Loucy (cell line): ENCODE measurements around the gene KARS1.

ENCODE experiments used
- EZH2phosphoT487 ChIP-seq: fragments of 200-600 bp; IDR thresholded peaks from 2 replicates; pipeline ENCODE4 v1.6.1; 2018; ENCODE audit warnings: antibody characterized with exemption, mild to moderate bottlenecking, moderate library complexity, borderline replicate concordance
- TF ChIP-seq, protein P1 (sequence below): fragments of 200-600 bp; sonication (generic); conservative IDR thresholded peaks from 2 replicates; pipeline ENCODE4 v1.5.1; 2014; ENCODE audit warnings: mild to moderate bottlenecking, antibody characterized with exemption, low read length

DNA sequence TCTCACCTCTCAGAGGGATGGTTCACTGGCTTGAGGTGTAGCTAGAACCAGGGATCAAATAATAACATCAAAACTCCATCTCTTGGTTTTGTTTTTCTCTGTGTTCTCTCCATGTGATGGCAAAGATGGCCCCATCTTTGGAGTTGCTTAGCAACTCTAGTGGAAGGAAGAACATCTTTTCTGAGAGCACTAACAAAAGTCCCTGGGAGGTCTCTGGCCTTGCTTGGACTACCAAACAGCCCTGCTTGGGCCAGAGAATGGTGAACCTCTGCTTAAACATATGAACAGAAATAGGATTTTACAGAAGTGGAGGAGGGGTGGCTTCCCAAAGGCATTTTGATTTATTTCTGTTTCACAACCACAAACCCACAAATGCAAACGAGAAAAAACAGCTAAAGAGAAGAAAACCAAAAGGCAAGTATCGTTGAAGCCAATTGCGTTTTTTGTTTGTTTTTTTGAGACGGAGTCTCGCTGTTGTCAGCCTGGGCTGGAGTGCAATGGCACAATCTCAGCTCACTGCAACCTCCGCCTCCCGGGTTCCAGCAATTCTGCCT is 68.1 kb downstream of the KARS1 start:
- TF ChIP-seq, protein P1, sequence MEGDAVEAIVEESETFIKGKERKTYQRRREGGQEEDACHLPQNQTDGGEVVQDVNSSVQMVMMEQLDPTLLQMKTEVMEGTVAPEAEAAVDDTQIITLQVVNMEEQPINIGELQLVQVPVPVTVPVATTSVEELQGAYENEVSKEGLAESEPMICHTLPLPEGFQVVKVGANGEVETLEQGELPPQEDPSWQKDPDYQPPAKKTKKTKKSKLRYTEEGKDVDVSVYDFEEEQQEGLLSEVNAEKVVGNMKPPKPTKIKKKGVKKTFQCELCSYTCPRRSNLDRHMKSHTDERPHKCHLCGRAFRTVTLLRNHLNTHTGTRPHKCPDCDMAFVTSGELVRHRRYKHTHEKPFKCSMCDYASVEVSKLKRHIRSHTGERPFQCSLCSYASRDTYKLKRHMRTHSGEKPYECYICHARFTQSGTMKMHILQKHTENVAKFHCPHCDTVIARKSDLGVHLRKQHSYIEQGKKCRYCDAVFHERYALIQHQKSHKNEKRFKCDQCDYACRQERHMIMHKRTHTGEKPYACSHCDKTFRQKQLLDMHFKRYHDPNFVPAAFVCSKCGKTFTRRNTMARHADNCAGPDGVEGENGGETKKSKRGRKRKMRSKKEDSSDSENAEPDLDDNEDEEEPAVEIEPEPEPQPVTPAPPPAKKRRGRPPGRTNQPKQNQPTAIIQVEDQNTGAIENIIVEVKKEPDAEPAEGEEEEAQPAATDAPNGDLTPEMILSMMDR, result no peak
- TF ChIP-seq EZH2phosphoT487, result no peak
